ENCODE data around the gene OR14A16. TPM values are rescaled to one million over a fixed set of nuclear protein-coding genes. Genes with fewer than 3 reads are reported as not detected.

Gene OR14A16
- polyA plus RNA-seq (ENCODE audit: insufficient read length), result not detected

- DNase-seq (ENCODE audit: low read depth), result no peak
Observed at GRCh38 chr1:247824023-247824422, at the start of gene OR14A16. Gene OR14A16, minus strand, starts transcription at chr1:247824119. Its CDS starts 8,390 bp downstream, at chr1:247815729.

GRCh38 chr1:247865416-247865815 is 41.5 kb upstream of the OR14A16 start:
- no peak for DNase-seq (ENCODE audit: low read depth)

- no peak for DNase-seq (ENCODE audit: low read depth)
Observed at GRCh38 chr1:247864644-247865043, 40.7 kb upstream of the OR14A16 start.

GRCh38 chr1:247862756-247863155 is 38.8 kb upstream of the OR14A16 start:
- DNase-seq (ENCODE audit: low read depth), result no peak

GRCh38 chr1:247857985-247858619 is 34.2 kb upstream of the OR14A16 start:
- no peak for DNase-seq (ENCODE audit: low read depth)

- DNase-seq (ENCODE audit: low read depth), result no peak
Observed at GRCh38 chr1:247857069-247857984, 33.4 kb upstream of the OR14A16 start, which contains the start of gene TRIM58. Gene TRIM58, plus strand, starts transcription at chr1:247857187. Its CDS starts 60 bp downstream, at chr1:247857247.

- DNase-seq (ENCODE audit: low read depth), result no peak
Observed at GRCh38 chr1:247855911-247856310, 32.0 kb upstream of the OR14A16 start.

- DNase-seq (ENCODE audit: low read depth), result no peak
Observed at GRCh38 chr1:247854899-247855545, 31.1 kb upstream of the OR14A16 start.

GRCh38 chr1:247849616-247850015 is 25.7 kb upstream of the OR14A16 start:
- DNase-seq (ENCODE audit: low read depth), result no peak

GRCh38 chr1:247848346-247848745 is 24.4 kb upstream of the OR14A16 start:
- no peak for DNase-seq (ENCODE audit: low read depth)

- DNase-seq (ENCODE audit: low read depth), result no peak
Observed at GRCh38 chr1:247845693-247846017, 21.7 kb upstream of the OR14A16 start.

GRCh38 chr1:247845011-247845692 is 21.2 kb upstream of the OR14A16 start:
- DNase-seq (ENCODE audit: low read depth), result no peak

- DNase-seq (ENCODE audit: low read depth), result no peak
Observed at GRCh38 chr1:247843411-247843810, 19.5 kb upstream of the OR14A16 start.

GRCh38 chr1:247841796-247842195 is 17.9 kb upstream of the OR14A16 start, which contains the start of gene OR11L1:
Gene OR11L1, minus strand, starts transcription at chr1:247841896. Its CDS starts 0 bp downstream, at chr1:247841896.
- DNase-seq (ENCODE audit: low read depth), result no peak

- DNase-seq (ENCODE audit: low read depth), result no peak
Observed at GRCh38 chr1:247840818-247841217, 16.9 kb upstream of the OR14A16 start.

- DNase-seq (ENCODE audit: low read depth), result no peak
Observed at GRCh38 chr1:247833601-247834000, 9.7 kb upstream of the OR14A16 start.

- no peak for DNase-seq (ENCODE audit: low read depth)
Observed at GRCh38 chr1:247829656-247830055, 5.7 kb upstream of the OR14A16 start.

GRCh38 chr1:247825362-247825761 is 1.4 kb upstream of the OR14A16 start:
- no peak for DNase-seq (ENCODE audit: low read depth)

GRCh38 chr1:247822060-247822459 is 1.9 kb downstream of the OR14A16 start:
- DNase-seq (ENCODE audit: low read depth), result no peak

- no peak for DNase-seq (ENCODE audit: low read depth)
Observed at GRCh38 chr1:247812637-247813036, 11.3 kb downstream of the OR14A16 start.

GRCh38 chr1:247797518-247797917 is 26.4 kb downstream of the OR14A16 start:
- no peak for DNase-seq (ENCODE audit: low read depth)

GRCh38 chr1:247769603-247770002 is 54.3 kb downstream of the OR14A16 start:
- no peak for DNase-seq (ENCODE audit: low read depth)
